Kidney glomerular epithelial cell (primary cell): ENCODE results near the gene RPS15.
A peak's percentile ranks its signal among the peaks of the same experiment; 100 is the strongest.
"Not testable (repeated sequence)": the region's sequence is repeated elsewhere in the genome, so short reads cannot be mapped to it uniquely, and the experiment has no call there.

Experiments used
- DNase-seq: peaks from one replicate; lab custom pipeline; 2025; lab: John Stamatoyannopoulos, UW

RPS15 gene

DNA sequence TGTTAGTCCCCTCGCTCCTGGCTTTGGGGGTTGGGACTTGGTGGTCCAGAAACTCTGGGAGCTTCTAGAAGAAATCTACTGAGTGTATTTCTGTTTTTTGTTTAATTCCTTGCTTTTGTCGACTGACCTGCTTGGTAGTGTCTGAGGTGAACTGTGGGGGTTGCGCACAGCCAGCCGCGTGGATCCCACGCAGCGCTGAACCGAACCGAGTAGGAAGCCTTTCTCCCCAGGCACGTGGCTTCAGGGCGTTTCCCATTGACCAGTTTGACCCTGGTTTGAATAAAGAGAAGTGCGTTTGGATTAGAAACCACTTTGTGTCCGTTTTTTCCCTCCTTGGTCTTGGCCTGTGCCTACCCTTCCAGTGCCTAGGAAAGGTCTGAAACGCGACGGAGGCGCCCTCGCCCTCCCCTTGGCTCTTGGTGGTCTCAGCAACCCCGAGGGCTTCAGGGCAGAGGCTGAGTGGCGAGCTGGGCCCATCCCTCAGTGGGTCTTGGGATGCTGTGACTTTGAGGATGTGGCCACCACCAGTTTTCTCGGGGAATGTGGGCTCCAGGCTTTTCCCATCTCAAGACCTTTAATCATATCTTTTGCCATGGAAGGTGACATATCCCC lies 2.7 kb upstream of the RPS15 start:
- DNase-seq, result no peak

GRCh38 chr19:1437609-1438008 lies 587 bp upstream of the RPS15 start:
- no peak for DNase-seq

DNA sequence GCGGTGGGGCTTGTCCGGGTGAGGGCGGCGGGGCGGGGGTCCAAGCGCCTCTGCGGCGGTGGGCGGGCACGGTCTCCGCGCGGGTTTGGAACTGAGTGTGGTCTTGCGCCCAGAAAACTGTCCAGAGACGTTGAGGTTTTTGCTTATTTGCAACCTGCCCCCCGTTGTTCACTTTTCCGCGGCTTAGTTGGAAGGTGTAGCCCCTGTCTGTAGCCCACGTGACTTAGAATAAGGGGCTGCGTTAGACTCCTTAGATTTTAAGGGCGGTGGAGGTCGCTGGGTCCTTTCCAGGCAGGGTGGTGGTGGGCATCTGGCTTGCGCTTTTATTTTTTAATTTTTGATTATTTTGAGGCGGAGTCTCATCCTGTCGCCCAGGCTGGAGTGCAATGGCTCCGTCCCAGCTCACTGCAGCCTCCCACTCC lies 748 bp downstream of the RPS15 start:
- DNase-seq, result no peak

DNA sequence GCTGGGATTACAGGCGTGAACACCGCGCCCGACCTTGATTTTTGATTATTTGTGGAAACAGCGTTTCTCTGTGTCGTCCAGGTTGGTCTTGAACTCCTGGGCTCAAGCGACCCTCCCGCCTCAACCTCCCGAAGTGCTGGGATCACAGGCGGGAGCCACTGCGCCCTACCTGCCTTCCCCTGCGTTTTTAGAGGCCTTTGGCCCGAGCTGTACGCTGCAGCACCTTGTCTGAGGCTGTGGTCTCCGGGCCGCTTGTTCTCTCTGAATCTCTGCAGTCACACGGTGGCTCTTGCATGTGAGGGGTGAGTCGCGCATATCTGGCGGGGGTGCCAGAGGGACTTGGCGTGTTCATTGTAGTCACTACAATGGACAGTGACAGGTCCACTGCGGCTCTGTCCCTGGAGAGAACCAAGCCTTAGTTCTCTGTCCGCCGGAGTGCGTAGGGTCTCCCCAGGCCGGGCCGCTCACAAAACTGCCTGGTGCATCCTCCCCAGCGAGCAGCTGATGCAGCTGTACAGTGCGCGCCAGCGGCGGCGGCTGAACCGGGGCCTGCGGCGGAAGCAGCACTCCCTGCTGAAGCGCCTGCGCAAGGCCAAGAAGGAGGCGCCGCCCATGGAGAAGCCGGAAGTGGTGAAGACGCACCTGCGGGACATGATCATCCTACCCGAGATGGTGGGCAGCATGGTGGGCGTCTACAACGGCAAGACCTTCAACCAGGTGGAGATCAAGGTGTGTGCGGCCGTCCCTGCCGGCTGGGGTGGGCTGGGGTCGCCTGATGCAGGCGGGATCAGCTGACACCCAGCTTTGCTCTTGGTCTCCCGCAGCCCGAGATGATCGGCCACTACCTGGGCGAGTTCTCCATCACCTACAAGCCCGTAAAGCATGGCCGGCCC lies 1.6 kb downstream of the RPS15 start:
- not testable (repeated sequence) for DNase-seq

- DNase-seq, result no peak
These were observed 2.2 kb downstream of the RPS15 start for GRCh38 chr19:1440418-1440801.

- DNase-seq, result no peak
These were observed 2.8 kb downstream of the RPS15 start for GRCh38 chr19:1441022-1441426.

GRCh38 chr19:1441677-1442438 lies 3.7 kb downstream of the RPS15 start:
- no peak for DNase-seq

- DNase-seq, result peak; percentile 32
These were observed 7.2 kb downstream of the RPS15 start for GRCh38 chr19:1445185-1445931.

DNA sequence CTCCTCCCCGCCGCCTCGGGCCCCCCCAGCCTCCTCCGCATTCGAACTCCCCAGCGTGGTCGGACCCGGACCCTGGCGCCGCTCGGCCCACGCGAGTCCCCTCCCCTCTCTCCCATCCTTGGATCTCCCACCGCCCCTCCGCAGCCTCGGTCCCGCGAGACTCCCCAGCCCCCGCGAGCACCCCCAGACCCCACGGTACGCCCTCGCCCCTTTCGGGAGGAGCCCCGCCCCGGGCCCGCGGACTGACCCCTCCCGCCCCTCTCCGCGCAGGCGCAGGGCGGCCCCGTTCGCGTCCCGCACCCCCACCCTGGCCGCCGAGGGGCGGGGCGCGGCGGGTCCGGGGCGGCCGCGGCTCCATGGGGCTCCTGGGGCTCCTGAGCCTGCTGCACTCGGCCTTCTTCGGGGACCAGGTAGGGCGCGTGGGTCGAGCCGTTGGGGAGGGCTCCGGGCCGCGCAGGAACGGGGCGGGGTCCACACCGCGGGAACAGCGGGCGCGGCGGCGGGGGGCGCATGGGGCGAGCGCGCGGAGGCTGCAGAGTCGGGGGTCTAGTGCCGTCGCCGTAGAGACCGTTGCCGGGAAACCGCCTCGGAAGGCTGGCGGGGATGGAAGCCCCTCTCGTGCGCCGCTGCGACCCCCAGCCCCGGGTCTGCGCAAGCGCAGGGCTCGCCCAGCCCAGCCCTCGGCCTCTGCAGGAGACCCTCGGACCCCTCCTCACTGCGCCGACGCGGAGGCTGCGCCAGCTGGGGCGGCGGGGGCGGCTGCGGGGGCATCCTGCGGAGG lies 7.9 kb downstream of the RPS15 start:
- DNase-seq, result no peak

- DNase-seq, result no peak
These were observed 8.7 kb downstream of the RPS15 start for GRCh38 chr19:1446713-1447481.

DNA sequence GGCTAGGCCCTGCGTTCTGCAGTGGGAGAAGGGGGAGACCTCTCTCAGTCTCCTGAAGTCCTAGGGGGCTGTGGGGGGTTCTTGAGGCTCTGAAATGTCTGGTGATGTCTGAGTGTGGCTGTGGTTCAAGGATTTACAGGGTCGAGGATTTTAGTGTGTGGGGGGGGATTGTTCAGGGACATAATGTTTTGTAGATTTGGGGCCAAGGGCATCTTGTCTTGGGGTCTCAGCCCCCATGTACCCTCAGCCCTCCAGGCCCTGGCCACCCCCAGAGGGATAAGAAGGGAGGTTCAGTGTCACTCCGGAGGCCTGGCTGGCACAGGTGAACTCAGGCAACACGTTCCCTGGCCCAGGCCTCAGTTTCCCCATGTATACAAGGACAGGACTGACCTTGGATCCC lies 9.3 kb downstream of the RPS15 start:
- no peak for DNase-seq

DNA sequence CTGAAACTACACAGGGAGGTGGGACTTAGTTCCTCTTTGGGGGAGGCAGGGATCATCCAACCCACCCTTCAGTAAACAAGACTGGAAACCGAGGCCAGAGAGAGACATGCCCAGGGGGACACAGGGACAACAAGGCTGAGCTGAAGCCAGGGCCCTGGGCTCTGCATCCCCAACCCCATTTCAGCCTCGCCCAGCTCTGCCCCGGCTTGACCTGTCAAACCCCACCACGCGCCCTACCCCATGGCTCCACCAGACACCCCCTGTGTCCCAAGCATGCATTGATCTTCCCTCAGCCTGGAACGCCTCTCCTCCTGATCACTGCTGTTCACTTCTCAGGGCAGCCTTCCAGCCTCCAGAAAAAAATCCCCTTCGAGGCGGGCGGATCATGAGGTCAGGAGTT lies 9.7 kb downstream of the RPS15 start:
- no peak for DNase-seq

DNA sequence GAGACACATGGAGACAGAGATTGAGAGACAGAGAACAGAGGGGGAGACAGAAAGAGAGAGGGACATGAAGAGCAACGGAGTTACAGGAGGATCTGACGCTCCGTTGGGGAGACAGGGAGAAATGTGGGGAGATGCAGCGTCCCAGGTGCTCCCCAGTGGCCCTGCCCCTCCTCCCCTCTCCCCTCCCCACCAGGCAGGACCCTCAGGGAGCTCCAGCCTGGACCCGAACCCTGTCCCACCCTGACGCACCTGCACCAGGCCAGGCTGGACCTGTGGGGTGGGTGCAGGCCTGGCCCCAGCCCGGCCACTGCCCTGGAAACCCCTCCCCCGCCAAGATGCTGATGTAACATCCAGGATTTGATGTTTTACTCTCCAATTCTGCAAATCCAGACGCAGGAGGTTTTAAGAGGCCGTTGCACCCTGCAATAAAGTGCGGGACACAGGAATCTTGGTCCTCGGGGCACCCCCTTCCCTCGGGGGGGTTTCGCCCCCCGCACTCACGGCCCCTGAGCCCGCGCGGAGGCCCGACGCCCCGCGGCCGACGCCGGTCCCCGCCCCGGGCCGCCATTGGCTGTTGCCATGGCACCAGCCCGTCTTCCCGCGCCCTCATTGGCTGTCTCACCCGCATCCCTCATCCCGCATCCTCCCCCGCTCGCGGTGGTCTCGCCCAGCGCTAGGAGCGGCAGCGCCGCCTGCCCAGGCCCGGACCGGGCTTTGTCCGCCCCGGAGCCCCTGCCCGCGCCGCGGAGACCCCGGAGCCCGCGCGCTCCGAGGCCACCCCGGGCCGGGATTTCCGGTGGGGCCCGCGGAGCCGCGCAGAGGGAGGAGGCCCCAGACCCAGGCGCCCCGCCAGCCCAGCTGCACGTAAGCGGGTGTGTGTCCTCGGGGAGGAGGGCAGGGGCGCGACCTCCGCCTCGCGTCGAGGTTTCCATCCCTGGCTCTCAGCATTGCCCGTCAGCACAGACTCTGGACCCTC lies 11.6 kb downstream of the RPS15 start, which contains the start of gene APC2:
Gene APC2, plus strand, starts transcription at position 655 of the 976 bp plus-strand sequence. CDS start 2,881 bp downstream, outside the sequence.
- no peak for DNase-seq

- no peak for DNase-seq
These were observed 12.8 kb downstream of the RPS15 start for GRCh38 chr19:1450735-1451731.

DNA sequence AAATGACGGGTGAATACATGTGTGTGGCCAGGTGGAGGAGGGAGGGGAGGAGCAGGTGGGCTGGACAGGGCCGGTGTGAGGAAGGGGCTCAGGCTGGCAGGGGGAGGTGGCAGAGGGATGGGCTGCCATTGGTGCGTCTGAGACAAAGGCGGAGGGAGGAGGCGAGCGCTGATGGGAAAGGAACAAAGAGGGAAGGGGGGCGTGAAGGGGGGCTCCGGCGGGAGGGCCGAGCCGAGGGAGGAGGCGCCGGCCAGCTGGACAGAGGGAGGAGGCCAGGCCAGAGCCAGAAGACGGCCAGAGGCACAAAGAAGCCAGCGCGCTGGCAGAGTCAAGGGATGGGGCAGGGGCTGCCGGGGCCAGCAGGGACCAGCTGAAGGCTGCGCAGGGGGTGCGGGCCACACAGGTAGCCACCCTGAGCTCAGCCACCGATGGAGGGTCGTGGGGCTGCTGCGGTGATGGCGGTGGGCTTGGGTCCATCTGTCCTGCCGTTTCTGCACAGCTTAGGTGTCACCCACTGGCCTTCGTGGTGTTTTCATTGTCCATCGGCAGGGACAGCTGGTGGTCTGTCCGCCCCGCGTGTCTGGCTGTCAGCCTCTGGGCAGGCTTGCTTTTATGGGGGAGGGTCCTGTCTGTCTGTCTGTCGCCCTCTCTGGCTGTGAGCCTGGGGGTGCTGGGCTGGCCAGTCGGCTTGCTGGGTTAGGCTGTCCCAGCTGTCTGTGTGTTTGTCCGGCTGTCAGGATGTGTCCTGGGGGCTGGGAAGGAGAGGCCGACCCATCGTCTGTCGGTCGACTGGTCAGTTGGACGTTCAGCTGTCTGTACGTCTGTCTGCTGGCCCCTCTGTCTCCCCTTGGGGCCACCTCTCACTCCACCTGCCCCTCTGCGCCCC lies 14.0 kb downstream of the RPS15 start:
- DNase-seq, result no peak

DNA sequence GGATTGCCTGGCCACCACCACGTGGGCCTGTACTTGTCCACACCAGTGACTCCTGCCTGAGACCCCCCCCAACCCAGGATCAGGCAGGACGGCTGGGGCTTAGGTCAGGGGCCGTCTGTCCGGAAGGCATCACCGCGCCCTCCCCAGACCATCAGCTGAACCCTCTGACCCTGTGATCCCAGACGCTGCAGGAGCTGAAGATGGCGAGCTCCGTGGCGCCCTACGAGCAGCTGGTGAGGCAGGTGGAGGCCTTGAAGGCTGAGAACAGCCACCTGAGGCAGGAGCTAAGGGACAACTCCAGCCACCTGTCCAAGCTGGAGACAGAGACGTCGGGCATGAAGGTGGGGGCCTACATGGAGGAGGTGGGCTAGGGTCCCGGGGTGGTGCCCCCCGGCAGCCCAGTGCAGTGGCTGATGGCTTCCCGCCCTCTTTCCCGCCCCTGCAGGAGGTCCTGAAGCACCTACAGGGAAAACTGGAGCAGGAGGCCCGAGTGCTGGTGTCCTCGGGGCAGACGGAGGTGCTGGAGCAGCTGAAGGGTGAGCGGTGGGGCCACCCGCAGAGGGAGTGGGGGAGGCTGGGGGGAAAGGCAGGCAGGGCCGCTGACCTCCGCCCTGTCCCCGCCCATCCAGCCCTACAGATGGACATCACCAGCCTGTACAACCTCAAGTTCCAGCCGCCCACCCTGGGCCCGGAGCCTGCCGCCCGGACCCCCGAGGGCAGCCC lies 14.8 kb downstream of the RPS15 start:
- no peak for DNase-seq
